ENCODE measurements around the gene SLC39A1. TPM values are rescaled to one million over a fixed set of nuclear protein-coding genes. Genes with fewer than 3 reads are reported as not detected.

SLC39A1 gene
- total RNA-seq, 1 experiment from 2014 or later, result 152 TPM

DNA sequence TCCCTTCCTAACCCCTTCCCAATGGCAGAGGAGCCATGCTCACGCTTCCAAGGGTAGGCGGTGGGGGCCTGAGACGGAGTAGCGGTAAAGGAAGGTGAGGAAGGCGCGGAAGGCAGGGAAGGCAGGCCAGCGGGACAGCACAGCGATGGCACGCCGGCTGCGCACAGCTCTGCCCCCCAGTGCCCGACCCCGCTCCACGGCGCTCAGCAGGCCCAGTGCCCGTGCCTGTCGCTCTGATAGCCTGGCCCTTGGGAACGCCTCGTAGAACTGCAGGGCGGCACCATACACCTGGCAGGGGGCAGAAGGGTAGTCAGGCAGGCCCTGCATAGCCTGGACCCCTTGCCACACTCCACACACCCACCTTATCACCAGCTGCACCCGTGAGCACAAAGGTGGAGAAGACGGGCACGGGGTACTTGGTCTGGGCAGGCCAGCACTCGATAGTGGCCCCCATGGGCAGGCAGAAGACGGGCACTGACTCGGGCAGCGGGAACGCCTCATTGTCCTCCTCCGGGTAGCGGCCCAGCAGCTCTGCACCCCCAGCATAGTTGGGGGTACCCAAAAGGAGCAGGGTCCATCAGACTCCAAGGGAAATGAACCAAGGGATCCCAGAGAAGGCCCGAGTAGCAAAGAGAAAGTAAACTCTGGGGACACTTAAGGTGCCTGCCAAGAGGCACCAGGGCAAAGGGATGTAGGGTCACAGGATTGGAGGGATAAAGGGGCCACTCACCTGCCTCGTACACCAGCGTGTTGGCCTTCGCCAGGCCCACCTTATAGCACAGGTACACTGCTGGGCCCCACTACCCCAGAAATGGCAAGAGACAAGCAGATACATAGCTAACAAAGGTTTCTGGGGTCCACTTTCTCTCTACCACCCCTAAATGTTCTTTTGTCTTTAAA lies 21.3 kb downstream of the SLC39A1 start:
- Mint-ChIP-seq H3K9me3 (ENCODE audit: low read depth, unreplicated experiment) (no peaks in the 10 kb centered on the region), H3K4me3 (ENCODE audit: low read depth, unreplicated experiment) (no peak overlapping the region), H3K4me1 (ENCODE audit: low read depth, unreplicated experiment) (peaks cover 15% of the 10 kb centered on the region), H3K36me3 (ENCODE audit: insufficient read depth, unreplicated experiment) (peaks cover 68% of the 10 kb centered on the region), H3K27me3 (ENCODE audit: unreplicated experiment) (no peaks in the 10 kb centered on the region), H3K27ac (ENCODE audit: unreplicated experiment) (no peak overlapping the region)
- no TSS peak for BruUV-seq (replicated peaks)
- TF ChIP-seq, protein P1, sequence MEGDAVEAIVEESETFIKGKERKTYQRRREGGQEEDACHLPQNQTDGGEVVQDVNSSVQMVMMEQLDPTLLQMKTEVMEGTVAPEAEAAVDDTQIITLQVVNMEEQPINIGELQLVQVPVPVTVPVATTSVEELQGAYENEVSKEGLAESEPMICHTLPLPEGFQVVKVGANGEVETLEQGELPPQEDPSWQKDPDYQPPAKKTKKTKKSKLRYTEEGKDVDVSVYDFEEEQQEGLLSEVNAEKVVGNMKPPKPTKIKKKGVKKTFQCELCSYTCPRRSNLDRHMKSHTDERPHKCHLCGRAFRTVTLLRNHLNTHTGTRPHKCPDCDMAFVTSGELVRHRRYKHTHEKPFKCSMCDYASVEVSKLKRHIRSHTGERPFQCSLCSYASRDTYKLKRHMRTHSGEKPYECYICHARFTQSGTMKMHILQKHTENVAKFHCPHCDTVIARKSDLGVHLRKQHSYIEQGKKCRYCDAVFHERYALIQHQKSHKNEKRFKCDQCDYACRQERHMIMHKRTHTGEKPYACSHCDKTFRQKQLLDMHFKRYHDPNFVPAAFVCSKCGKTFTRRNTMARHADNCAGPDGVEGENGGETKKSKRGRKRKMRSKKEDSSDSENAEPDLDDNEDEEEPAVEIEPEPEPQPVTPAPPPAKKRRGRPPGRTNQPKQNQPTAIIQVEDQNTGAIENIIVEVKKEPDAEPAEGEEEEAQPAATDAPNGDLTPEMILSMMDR (IDR thresholded peaks at IDR 0.05; ENCODE audit: unreplicated experiment), result no peak
- DNase-seq, result no peak
- CTCF ChIA-PET, result no interaction called here
- intact Hi-C loops (cut with micrococcal nuclease; ENCODE audit: unreplicated experiment), result no loop called here

DNA sequence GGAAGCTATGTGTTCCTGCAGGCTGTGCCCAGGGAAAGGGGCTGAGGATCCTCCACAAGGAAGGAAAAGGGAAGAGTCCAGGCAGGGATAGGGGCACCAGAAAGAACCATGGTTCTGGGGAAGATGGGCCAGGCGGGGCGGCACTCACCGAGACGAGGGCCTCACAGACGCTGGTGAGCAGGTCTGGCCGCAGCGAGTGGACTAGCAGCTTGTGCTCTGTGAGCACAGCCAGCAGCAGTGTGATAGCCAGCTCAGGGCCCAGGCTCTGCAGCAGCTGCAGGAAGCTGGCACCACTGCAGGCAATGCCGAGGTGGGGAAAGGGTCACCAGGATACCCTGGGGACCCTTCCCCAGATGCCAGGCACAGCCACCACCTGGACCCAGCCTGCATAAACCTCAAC lies 22.6 kb downstream of the SLC39A1 start:
- H3K36me3 Mint-ChIP-seq (ENCODE audit: insufficient read depth, unreplicated experiment), result peaks cover 61% of the 10 kb centered on the region

DNA sequence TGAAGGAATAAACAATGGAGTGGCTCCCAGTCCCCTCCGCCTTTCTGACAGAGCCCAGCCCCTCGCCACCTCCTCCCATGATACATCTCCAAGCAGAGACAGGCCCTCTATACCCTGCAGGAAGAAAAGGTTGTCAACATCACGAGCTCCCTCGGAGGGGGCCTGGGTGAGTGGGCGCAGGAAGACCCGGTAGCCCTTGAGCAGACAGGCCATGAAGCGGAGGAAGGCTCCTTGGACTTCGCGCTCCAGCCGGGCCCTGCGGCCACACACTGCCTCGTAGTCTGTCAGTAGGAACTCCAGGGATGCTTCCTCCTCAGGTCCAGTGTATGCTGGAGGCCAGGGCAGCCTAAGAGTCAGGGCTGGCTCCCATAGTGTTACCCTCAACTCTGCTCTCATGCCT lies 23.9 kb downstream of the SLC39A1 start:
- no peaks in the 10 kb centered on the region for H3K27me3 Mint-ChIP-seq (ENCODE audit: unreplicated experiment)
- TF ChIP-seq, protein P1 (IDR thresholded peaks at IDR 0.05; ENCODE audit: unreplicated experiment), result no peak
- peaks cover 4% of the 10 kb centered on the region for H3K4me1 Mint-ChIP-seq (ENCODE audit: low read depth, unreplicated experiment)
- CTCF ChIA-PET, result no interaction called here
- no TSS peak for BruUV-seq (replicated peaks)
- no peak for DNase-seq
- no peak overlapping the region for H3K4me3 Mint-ChIP-seq (ENCODE audit: low read depth, unreplicated experiment)
- H3K36me3 Mint-ChIP-seq (ENCODE audit: insufficient read depth, unreplicated experiment), result peaks cover 60% of the 10 kb centered on the region
- H3K9me3 Mint-ChIP-seq (ENCODE audit: low read depth, unreplicated experiment), result no peaks in the 10 kb centered on the region
- intact Hi-C loops (cut with micrococcal nuclease; ENCODE audit: unreplicated experiment), result no loop called here
- no peak overlapping the region for H3K27ac Mint-ChIP-seq (ENCODE audit: unreplicated experiment)

More for the DNA sequence above, 22.6 kb downstream of the SLC39A1 start:
- Mint-ChIP-seq H3K27ac (ENCODE audit: unreplicated experiment) (no peak overlapping the region), H3K27me3 (ENCODE audit: unreplicated experiment) (no peaks in the 10 kb centered on the region), H3K4me1 (ENCODE audit: low read depth, unreplicated experiment) (peaks cover 8% of the 10 kb centered on the region), H3K4me3 (ENCODE audit: low read depth, unreplicated experiment) (no peak overlapping the region), H3K9me3 (ENCODE audit: low read depth, unreplicated experiment) (no peaks in the 10 kb centered on the region)
- intact Hi-C loops (cut with micrococcal nuclease; ENCODE audit: unreplicated experiment), result no loop called here
- no TSS peak for BruUV-seq (replicated peaks)
- TF ChIP-seq, protein P1 (IDR thresholded peaks at IDR 0.05; ENCODE audit: unreplicated experiment), result no peak
- DNase-seq, result no peak
- CTCF ChIA-PET, result interaction anchor here (0.6 kb wide), 1 partner anchor 120 kb away, joined by 3 read pairs; no protein-coding TSS in a partner anchor

DNA sequence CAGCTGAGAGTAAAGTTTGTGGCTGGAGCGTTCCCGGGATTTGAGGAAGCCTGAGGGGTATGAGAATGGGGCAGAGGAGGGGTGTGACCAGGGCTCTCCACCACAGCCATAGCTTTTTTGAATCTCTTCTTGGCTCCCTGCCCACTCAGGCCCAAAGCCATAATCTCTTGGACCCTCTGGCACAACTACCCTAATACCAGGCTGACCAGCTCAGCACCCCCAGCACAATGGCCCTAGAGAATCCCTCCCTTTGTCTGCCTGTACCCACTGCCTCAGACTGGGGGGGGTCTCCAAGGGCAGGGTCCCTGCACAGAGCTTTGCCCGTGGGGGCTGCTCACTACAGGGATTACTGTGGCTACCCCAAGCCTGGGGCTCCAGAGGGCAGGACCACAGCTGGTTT lies 24.3 kb downstream of the SLC39A1 start:
- Mint-ChIP-seq H3K27ac (ENCODE audit: unreplicated experiment) (no peak overlapping the region), H3K9me3 (ENCODE audit: low read depth, unreplicated experiment) (no peaks in the 10 kb centered on the region), H3K4me1 (ENCODE audit: low read depth, unreplicated experiment) (no peaks in the 10 kb centered on the region), H3K36me3 (ENCODE audit: insufficient read depth, unreplicated experiment) (peaks cover 60% of the 10 kb centered on the region), H3K27me3 (ENCODE audit: unreplicated experiment) (no peaks in the 10 kb centered on the region), H3K4me3 (ENCODE audit: low read depth, unreplicated experiment) (no peak overlapping the region)
- CTCF ChIA-PET, result no interaction called here
- intact Hi-C loops (cut with micrococcal nuclease; ENCODE audit: unreplicated experiment), result no loop called here
- TF ChIP-seq, protein P1 (IDR thresholded peaks at IDR 0.05; ENCODE audit: unreplicated experiment), result no peak
- BruUV-seq (replicated peaks), result no TSS peak
- DNase-seq, result no peak

Data from Calu3 (cell line).